GM21515 (cell line): ENCODE measurements around the gene RAPGEF5.
A peak's percentile ranks its signal among the peaks of the same experiment; 100 is the strongest.

ENCODE experiments used
- ATAC-seq: cut with Tn5 transposase; IDR thresholded peaks from one replicate; pipeline ENCODE4 v1.9.1; 2021; ENCODE audit not compliant: unreplicated experiment

Gene RAPGEF5

GRCh38 chr7:22195397-22196172 lies 161.4 kb downstream of the RAPGEF5 start:
- no peak for ATAC-seq

GRCh38 chr7:22194658-22195273 lies 162.2 kb downstream of the RAPGEF5 start:
- no peak for ATAC-seq

GRCh38 chr7:22193450-22193983 lies 163.4 kb downstream of the RAPGEF5 start:
- no peak for ATAC-seq

- no peak for ATAC-seq
Observed at GRCh38 chr7:22192801-22193200, 164.2 kb downstream of the RAPGEF5 start.

GRCh38 chr7:22190736-22191135 lies 166.2 kb downstream of the RAPGEF5 start:
- ATAC-seq = no peak

GRCh38 chr7:22189741-22190140 lies 167.2 kb downstream of the RAPGEF5 start:
- no peak for ATAC-seq

GRCh38 chr7:22189230-22189629 lies 167.7 kb downstream of the RAPGEF5 start:
- no peak for ATAC-seq

- no peak for ATAC-seq
Observed at GRCh38 chr7:22187691-22188348, 169.1 kb downstream of the RAPGEF5 start.

GRCh38 chr7:22185559-22185958 lies 171.4 kb downstream of the RAPGEF5 start:
- ATAC-seq = no peak

- ATAC-seq = no peak
Observed at GRCh38 chr7:22184549-22185199, 172.3 kb downstream of the RAPGEF5 start.

- no peak for ATAC-seq
Observed at GRCh38 chr7:22183522-22184280, 173.3 kb downstream of the RAPGEF5 start.

GRCh38 chr7:22182149-22182548 lies 174.8 kb downstream of the RAPGEF5 start:
- no peak for ATAC-seq

GRCh38 chr7:22181663-22182062 lies 175.3 kb downstream of the RAPGEF5 start:
- ATAC-seq = no peak

GRCh38 chr7:22179442-22179879 lies 177.5 kb downstream of the RAPGEF5 start:
- ATAC-seq = no peak

- ATAC-seq = no peak
Observed at GRCh38 chr7:22178735-22179134, 178.2 kb downstream of the RAPGEF5 start.

- ATAC-seq = no peak
Observed at GRCh38 chr7:22176791-22177412, 180.1 kb downstream of the RAPGEF5 start.

GRCh38 chr7:22174574-22174953 lies 182.4 kb downstream of the RAPGEF5 start:
- peak; percentile 3 for ATAC-seq

GRCh38 chr7:22173685-22174573 lies 183.0 kb downstream of the RAPGEF5 start:
- peak; percentile 81 for ATAC-seq

GRCh38 chr7:22168129-22168634 lies 188.8 kb downstream of the RAPGEF5 start:
- no peak for ATAC-seq
